ENCODE measurements around the gene COL27A1. TPM values are rescaled to one million over a fixed set of nuclear protein-coding genes. Genes with fewer than 3 reads are reported as not detected.

The COL27A1 gene
- total RNA-seq, 3 donors from 2014 or later: 3.1 to 13.6 (median 4.0) TPM

GRCh38 chr9:114264806-114265550, 109.6 kb downstream of the COL27A1 start:
- ATAC-seq: no peak
- H3K36me3 ChIP-seq (ENCODE audit: low read depth): no peaks in the 10 kb centered on the region
- intact Hi-C loops (cut with DNase I, micrococcal nuclease): no loop called here
- H3K4me1 ChIP-seq (ENCODE audit: low read depth): no peaks in the 10 kb centered on the region
- H3K4me3 ChIP-seq: no peak overlapping the region
- no peak for DNase-seq
- H3K9me3 ChIP-seq: no peaks in the 10 kb centered on the region
- no peak for TF ChIP-seq CTCF (IDR thresholded peaks at IDR 0.05)

- no peak overlapping the region for H3K4me3 ChIP-seq
- TF ChIP-seq CTCF (IDR thresholded peaks at IDR 0.05): no peak
- no peaks in the 10 kb centered on the region for H3K4me1 ChIP-seq (ENCODE audit: low read depth)
- intact Hi-C loops (cut with DNase I, micrococcal nuclease): no loop called here
- no peak for DNase-seq
- no peaks in the 10 kb centered on the region for H3K9me3 ChIP-seq
- H3K36me3 ChIP-seq (ENCODE audit: low read depth): no peaks in the 10 kb centered on the region
- ATAC-seq: no peak
Observed at GRCh38 chr9:114266969-114267368, 111.6 kb downstream of the COL27A1 start.

- H3K9me3 ChIP-seq: no peaks in the 10 kb centered on the region
- no peak for TF ChIP-seq CTCF (IDR thresholded peaks at IDR 0.05)
- ATAC-seq: no peak
- intact Hi-C loops (cut with DNase I, micrococcal nuclease): no loop called here
- H3K4me1 ChIP-seq (ENCODE audit: low read depth): no peaks in the 10 kb centered on the region
- no peaks in the 10 kb centered on the region for H3K36me3 ChIP-seq (ENCODE audit: low read depth)
- DNase-seq: no peak
- H3K4me3 ChIP-seq: no peak overlapping the region
Observed at GRCh38 chr9:114269023-114269422, 113.7 kb downstream of the COL27A1 start.

GRCh38 chr9:114270120-114270975, 115.0 kb downstream of the COL27A1 start:
- TF ChIP-seq CTCF (IDR thresholded peaks at IDR 0.05): no peak
- Histone ChIP-seq H3K4me1 (ENCODE audit: low read depth) (no peaks in the 10 kb centered on the region), H3K9me3 (no peaks in the 10 kb centered on the region), H3K4me3 (no peak overlapping the region), H3K36me3 (ENCODE audit: low read depth) (no peaks in the 10 kb centered on the region)
- DNase-seq (no peak), ATAC-seq (no peak)
- intact Hi-C loops (cut with DNase I, micrococcal nuclease): loop anchor here in 1 of 2 donors (5.0 kb wide), 1 partner anchor 118 kb away; no protein-coding TSS in a partner anchor

- intact Hi-C loops (cut with DNase I, micrococcal nuclease): loop anchor here in 1 of 2 donors (5.0 kb wide), 1 partner anchor 120 kb away; no protein-coding TSS in a partner anchor
- DNase-seq: peak in 2 of 3 donors; percentile 41 to 47
- peak; percentile 47 for ATAC-seq
Observed at GRCh38 chr9:114271556-114272510, 116.5 kb downstream of the COL27A1 start.

More at GRCh38 chr9:114271556-114272510, 116.5 kb downstream of the COL27A1 start:
- Histone ChIP-seq H3K36me3 (ENCODE audit: low read depth) (no peaks in the 10 kb centered on the region), H3K9me3 (no peaks in the 10 kb centered on the region), H3K4me3 (no peak overlapping the region), H3K4me1 (ENCODE audit: low read depth) (no peaks in the 10 kb centered on the region)
- no peak for TF ChIP-seq CTCF (IDR thresholded peaks at IDR 0.05)
